ENCODE results near the gene C2orf80. TPM values are rescaled to one million over a fixed set of nuclear protein-coding genes. Genes with fewer than 3 reads are reported as not detected.

The C2orf80 gene
- polyA plus RNA-seq, 1 donor from 2014 or later, result 71.5 TPM

GRCh38 chr2:208182835-208183234 is 7.0 kb downstream of the C2orf80 start:
- Histone ChIP-seq H4K20me1 (ENCODE audit: insufficient read depth) (no peaks in the 10 kb centered on the region), H3K9me2 (ENCODE audit: insufficient read depth, low read length) (no peaks in the 10 kb centered on the region), H3K27me3 (ENCODE audit: insufficient read depth, low read depth, low read length) (no peaks in the 10 kb centered on the region), H3F3A (ENCODE audit: insufficient read depth, low read length, poor library complexity, severe bottlenecking) (no peaks in the 10 kb centered on the region), H3K9ac (ENCODE audit: low read length) (no peak overlapping the region), H3K36me3 (ENCODE audit: insufficient read depth, low read length) (no peaks in the 10 kb centered on the region), H3K4me3 (ENCODE audit: low read length) (no peak overlapping the region), H3K27ac (ENCODE audit: low read length) (no peak overlapping the region), H3K9me3 (ENCODE audit: low read length) (no peaks in the 10 kb centered on the region), H2AFZ (ENCODE audit: low read depth, low read length) (no peak overlapping the region), H3K4me2 (ENCODE audit: low read length) (no peak overlapping the region), H3K79me2 (replicated peaks; ENCODE audit: insufficient read depth, low read length) (peaks cover 3% of the 10 kb centered on the region)
- TF ChIP-seq EZH2 (IDR thresholded peaks at IDR 0.05; ENCODE audit: borderline replicate concordance, insufficient read depth, low read length, poor library complexity, severe bottlenecking) (no peak), EP300 (conservative IDR thresholded peaks at IDR 0.05; ENCODE audit: poor library complexity, severe bottlenecking) (no peak), RAD21 (conservative IDR thresholded peaks at IDR 0.05) (no peak), TAF1 (IDR thresholded peaks at IDR 0.05; ENCODE audit: low read depth) (no peak), MXI1 (conservative IDR thresholded peaks at IDR 0.05; ENCODE audit: poor library complexity, severe bottlenecking) (no peak), REST (IDR thresholded peaks at IDR 0.05; ENCODE audit: borderline replicate concordance) (no peak), POLR2AphosphoS5 (IDR thresholded peaks at IDR 0.05) (no peak), CTCF (IDR thresholded peaks at IDR 0.05; ENCODE audit: poor library complexity, severe bottlenecking) (no peak), SMC3 (conservative IDR thresholded peaks at IDR 0.05; ENCODE audit: poor library complexity) (no peak)

- Histone ChIP-seq H3K4me2 (ENCODE audit: low read length) (no peak overlapping the region), H3K79me2 (replicated peaks; ENCODE audit: insufficient read depth, low read length) (no peaks in the 10 kb centered on the region), H3K9me3 (ENCODE audit: low read length) (no peaks in the 10 kb centered on the region), H3K36me3 (ENCODE audit: insufficient read depth, low read length) (no peaks in the 10 kb centered on the region), H3K9me2 (ENCODE audit: insufficient read depth, low read length) (no peaks in the 10 kb centered on the region), H4K20me1 (ENCODE audit: insufficient read depth) (no peaks in the 10 kb centered on the region), H3K27ac (ENCODE audit: low read length) (no peak overlapping the region), H3K9ac (ENCODE audit: low read length) (no peak overlapping the region), H3F3A (ENCODE audit: insufficient read depth, low read length, poor library complexity, severe bottlenecking) (no peaks in the 10 kb centered on the region), H2AFZ (ENCODE audit: low read depth, low read length) (no peak overlapping the region), H3K4me3 (ENCODE audit: low read length) (no peak overlapping the region), H3K27me3 (ENCODE audit: insufficient read depth, low read depth, low read length) (no peaks in the 10 kb centered on the region)
- no peak for TF ChIP-seq TAF1 (IDR thresholded peaks at IDR 0.05; ENCODE audit: low read depth)
- no peak for TF ChIP-seq EP300 (conservative IDR thresholded peaks at IDR 0.05; ENCODE audit: poor library complexity, severe bottlenecking)
- no peak for TF ChIP-seq MXI1 (conservative IDR thresholded peaks at IDR 0.05; ENCODE audit: poor library complexity, severe bottlenecking)
- no peak for TF ChIP-seq POLR2AphosphoS5 (IDR thresholded peaks at IDR 0.05)
- no peak for TF ChIP-seq CTCF (IDR thresholded peaks at IDR 0.05; ENCODE audit: poor library complexity, severe bottlenecking)
- no peak for TF ChIP-seq REST (IDR thresholded peaks at IDR 0.05; ENCODE audit: borderline replicate concordance)
- TF ChIP-seq SMC3 (conservative IDR thresholded peaks at IDR 0.05; ENCODE audit: poor library complexity), result no peak
- TF ChIP-seq EZH2 (IDR thresholded peaks at IDR 0.05; ENCODE audit: borderline replicate concordance, insufficient read depth, low read length, poor library complexity, severe bottlenecking), result no peak
- no peak for TF ChIP-seq RAD21 (conservative IDR thresholded peaks at IDR 0.05)
These were observed 10.7 kb downstream of the C2orf80 start for GRCh38 chr2:208179028-208179609.

Data from neural cell (in vitro differentiated cells).